GM21723 (cell line): ENCODE data around the gene NKX2-4.
"Not testable (repeated sequence)": the region's sequence is repeated elsewhere in the genome, so short reads cannot be mapped to it uniquely, and the experiment has no call there.

Experiments
- ATAC-seq: cut with Tn5 transposase; IDR thresholded peaks from one replicate; pipeline ENCODE4 v1.9.1; 2021; ENCODE audit warnings: mild to moderate bottlenecking, moderate library complexity; ENCODE audit not compliant: unreplicated experiment

NKX2-4 gene

DNA sequence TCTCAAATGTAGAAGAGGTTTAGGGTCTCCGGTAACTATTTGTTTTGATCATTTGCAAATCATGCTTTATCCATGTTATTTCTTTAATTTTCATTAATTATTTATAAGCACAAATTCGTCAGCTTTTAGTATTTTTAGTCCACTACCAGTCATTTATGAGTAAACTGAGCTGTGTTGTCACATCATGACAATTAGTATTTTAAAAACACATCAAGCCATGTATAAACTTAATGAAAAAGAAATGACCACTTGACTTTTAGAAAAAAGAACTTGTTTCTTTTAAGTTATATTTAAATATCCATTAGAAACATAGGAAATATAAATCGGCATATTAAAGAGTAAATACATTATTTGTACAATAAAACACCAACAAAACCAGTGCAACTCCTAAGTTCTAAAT lies 2.8 kb downstream of the NKX2-4 start:
- ATAC-seq, result no peak

DNA sequence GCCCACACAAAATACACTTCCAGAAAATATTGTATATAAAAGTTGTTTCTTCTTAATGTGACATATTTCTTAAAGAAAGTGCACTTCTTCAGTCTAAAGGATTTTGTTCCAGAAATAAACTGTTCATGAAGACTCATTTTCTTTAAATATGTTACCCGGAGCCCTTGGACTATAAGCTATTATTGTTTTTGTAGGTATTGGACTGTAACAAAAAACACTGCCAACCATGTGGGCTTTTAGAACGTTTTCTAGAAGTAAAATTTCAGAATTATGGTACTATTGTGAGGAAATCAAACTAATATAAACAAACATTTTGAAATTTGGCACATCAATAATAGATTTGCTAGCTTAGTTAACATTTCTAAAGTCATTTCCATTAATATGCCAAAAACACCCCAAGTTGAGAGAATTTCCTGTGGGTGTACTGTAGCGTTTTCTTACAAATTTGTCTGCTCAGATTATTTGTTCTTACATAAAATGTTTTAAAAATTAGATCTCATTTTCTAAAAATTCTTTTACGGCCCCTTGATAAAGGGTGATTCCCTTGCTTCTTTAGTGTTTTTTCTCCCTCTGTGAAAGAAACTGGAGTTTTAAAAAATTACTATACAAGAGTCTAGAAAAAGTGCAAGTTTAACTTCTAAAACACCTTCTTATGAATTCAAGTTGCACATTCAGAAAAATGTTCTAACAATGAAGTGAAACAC lies 3.4 kb downstream of the NKX2-4 start:
- ATAC-seq, result no peak

DNA sequence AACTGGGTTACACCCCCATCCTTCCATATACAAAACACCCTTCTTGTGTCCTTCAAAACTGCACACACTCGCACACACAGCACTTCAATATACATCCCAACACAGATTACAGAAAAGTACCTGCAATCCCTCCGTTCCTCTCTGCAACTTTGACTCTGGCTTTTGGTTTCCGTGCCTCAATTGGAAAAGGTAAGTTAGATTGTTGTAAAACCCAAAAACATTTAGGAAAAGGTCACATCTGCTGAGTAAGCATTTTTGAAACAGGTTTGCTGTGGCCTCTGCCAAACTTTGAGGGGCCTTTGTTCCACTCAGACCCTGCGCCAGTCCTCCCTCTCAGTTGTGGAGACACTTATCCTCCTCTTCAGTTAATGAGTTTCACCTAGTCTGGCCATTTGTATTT lies 4.2 kb downstream of the NKX2-4 start:
- ATAC-seq, result no peak

DNA sequence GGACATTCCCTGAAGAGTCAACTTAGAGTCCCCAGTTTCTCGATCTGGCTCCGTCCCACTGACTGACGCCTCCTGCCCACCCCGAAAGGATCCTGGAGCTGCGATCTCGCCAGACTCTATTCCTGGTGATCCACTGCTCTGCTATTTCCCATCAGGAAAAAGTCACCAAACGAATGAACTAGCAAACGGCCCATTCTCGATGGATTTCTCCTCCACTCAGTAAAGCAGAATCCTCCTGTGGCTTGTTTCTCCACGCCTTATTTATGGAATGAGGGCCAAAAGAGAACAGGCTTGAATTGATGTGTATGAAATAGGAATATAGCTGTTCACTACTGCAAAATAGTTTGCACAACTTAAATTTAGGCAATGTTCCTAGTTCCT lies 5.4 kb downstream of the NKX2-4 start:
- no peak for ATAC-seq

DNA sequence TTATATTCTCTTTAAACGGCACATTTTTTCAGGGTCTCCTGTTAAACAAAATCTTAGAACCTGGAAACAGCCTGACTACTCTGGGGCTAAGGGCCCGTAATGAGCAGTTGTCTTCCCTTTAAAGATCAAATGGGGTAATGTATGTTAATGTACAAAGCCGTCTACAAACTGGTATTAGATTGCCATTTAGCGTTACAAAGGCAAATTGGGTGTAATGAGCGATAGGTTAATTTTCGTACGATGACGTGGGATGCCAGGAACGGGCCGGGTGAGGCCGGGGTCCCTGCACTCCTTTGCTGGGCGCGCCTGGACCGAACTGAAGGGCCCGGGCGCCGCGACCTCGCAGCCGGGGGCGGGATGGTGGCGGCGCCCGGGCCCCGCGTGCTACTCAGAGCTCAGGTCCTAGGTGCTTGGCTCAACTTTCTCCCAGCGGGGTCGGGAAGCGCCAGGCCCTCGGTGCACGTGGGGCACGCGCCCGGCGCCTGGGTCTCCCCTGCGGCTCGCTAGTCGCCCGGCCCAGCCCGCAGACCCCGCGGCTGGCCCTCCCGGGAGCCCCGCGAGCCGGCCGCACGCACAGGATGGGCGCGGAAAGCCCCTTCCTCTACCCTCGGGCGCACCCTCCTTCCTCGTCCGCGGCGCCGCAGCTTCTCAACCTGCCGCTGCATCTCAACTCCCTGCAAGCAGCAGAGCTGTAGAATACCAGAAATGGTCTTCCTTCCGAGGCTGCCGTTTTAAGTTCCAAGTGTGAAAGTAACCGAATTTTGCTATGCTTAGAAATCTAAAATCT lies 5.9 kb downstream of the NKX2-4 start:
- ATAC-seq, result no peak

DNA sequence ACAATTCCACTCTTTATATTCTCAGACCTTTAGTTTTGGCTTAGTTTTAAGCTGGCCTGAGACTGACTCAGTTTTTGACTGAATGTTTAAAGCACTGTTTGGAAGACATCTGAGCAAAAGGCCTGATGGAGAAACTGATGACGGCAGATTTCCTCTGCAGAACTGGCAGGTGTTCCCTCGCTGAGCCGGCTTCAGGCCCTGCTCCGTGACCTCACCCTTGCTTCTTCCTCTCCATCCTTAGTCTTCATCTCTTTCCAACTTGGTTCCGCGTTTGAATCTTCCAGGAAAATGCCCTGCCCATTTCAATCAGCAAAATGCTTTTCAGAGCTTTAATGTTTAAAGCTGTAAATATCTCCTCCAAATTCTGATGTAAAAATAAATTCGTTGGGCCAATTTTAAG lies 6.6 kb downstream of the NKX2-4 start:
- no peak for ATAC-seq

DNA sequence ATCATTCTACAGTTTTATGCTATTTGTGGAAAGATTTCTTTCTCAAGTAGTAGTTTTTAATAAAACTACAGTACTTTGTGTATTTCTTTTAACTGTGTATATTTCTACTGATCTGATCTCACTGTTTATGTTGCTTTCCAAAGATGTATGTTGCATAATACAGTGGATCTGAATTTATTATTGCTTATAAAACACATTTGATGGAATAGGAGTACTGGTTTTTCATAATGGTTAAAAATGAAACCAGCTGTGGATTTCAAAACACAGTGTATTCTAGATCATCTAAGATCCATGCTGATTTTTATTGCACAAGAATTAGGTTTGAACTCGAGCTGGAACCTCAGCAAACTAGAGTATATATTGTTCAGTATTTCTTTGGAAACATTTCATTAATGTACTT lies 8.0 kb downstream of the NKX2-4 start:
- ATAC-seq, result no peak

DNA sequence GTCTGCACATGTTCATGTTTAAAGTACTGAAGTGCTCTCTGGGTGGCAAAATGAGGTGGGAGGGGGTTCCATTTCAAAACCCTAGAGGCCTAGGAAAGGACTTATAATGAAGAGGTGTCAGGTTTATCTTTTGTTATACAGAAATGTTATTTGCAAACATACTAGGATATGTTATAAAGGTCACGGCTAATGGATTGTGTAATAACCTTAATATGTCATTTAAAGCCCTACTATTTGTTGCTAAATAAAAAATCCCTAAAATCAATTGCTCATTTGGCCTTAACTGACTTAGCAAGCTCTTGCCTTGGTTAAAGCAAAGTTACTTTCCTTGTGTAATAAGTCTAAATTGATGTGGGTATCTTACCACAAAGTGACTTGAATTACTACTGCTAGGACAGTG lies 8.8 kb downstream of the NKX2-4 start:
- ATAC-seq, result no peak

DNA sequence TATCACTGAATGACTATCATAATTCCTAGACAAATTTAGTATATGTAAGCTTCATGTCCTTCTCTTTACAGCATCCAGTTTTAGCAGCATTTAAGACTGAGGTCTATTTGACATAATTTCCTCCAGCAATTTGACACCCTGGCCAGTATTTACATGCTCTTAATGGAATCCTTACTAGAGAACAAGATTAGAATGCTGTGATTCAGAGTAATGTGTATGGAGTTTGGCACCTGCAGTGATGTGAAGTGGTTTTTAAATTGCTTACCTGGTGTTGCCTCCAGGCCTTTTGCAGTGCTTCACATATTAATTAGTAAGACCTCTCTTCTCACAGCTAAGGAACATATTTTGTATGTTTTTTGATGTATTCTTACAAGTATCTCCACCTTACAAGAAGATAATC lies 9.8 kb downstream of the NKX2-4 start:
- no peak for ATAC-seq

DNA sequence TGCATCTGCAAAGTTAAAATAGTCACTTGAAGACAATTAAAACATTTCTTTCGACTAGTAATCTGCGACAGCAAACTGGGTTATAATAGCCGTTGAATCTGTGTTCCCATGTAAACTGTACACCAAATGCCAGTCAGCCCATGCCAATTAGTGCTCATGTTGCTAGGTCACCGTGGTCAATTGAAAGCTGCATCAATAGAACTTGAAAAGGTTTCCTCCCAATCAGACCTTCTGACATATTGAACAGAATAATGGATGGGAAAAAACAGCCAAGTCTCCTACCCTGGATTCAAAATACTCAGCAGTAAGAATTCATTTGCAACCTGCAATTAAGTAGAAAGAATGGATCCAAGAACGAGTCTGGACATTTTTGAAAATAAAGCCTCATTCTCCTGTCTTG lies 11.2 kb downstream of the NKX2-4 start:
- ATAC-seq, result no peak

DNA sequence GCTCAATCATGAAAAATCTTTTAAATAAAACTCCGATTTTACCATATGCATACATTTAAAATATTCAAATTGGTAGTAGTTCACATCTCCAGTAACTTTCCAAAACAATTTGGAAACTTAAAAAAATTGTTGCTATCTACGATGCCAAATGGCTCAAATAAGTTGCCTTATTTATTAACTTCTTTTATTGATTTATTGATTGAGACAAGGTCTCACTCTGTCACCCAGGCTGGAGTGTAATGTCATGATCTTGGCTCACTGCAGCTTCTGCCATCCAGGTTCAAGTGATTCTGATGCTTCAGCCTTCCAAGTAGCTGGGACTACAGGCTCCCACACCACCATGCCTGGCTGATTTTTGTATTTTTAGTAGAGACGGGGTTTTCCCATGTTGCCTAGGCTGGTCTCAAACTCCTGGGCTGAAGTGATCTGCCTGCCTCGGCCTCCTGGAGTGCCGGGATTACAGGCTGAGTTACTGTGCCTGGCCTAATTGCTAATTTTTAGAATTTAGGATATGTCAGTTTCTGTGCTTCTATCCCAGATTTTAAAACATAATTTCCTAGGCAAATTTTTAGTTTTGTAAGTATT lies 12.9 kb downstream of the NKX2-4 start:
- ATAC-seq, result no peak

DNA sequence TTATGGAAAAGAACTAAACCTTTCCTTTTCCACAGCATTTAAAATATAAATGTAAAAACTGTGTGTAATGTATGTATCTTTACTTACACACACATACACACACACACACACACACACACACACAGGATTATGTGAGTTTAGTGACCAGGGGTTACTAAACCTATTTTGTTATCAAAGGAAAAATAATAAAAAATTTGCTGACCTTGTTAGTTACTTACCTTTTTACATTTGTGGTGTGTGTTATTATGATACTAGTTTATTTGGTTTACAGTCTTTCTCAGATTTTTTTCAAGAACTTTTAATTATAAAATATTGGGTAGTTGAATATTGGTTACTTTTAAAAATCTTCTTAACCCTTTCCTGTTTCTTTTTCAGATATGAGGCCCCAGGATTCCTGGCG lies 15.7 kb downstream of the NKX2-4 start:
- ATAC-seq, result no peak

DNA sequence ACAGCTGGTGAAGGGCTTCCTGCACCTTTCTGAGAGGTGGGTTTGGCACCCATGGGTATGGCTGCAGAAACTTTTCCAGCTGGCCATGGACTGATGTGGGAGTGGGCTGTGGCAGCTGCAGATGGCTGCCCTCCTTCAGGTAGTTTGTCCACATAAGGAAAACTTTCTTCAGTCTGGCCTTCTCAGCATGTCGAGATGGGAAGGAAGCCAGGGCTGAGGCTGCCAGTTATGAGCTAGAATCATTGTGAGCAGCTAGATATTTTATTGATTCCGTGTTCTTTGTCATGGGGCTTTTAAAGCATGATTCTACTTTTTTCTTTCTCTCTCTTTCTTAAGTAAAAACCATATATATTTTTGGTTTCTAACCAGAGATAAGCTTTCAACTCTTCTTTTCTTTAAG lies 16.6 kb downstream of the NKX2-4 start:
- ATAC-seq, result no peak

DNA sequence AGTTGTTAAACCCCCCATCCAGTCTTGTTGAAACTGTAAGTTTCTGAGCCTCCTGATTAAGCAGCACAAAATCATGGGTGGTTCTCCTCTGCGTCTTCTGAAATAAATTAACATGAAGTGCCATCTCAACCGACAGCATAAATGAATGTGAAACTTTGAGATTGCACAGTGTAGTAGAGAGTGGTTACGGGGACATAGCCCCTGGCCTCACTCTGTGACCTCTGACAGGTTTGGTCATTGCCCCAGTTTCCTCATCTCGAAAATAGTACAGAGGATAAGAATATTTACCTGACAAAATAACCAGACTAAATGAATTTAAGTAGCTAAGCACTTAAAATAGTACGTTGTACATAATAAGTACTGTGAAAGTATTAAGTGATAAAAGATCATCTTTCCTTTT lies 19.1 kb downstream of the NKX2-4 start:
- ATAC-seq, result no peak

DNA sequence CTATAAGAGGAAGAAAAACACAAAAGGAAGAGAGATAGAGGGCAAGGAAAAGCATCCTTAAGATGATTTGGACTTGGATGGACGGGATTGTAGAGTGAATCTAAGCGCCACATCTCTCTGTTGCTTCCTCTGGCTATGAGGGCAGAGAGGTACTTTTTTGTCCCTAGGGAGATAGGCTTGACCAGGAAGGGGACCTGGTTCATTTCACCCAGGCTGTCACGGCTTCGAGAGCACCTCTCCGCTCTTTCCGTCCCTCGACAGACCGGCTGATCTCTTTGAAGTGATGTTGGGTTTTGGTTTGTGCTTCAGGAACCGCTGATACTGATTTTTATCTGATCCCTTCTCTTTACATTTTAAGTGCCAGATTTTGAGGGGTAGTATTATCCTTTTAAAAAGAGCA lies 19.6 kb downstream of the NKX2-4 start:
- ATAC-seq, result no peak

DNA sequence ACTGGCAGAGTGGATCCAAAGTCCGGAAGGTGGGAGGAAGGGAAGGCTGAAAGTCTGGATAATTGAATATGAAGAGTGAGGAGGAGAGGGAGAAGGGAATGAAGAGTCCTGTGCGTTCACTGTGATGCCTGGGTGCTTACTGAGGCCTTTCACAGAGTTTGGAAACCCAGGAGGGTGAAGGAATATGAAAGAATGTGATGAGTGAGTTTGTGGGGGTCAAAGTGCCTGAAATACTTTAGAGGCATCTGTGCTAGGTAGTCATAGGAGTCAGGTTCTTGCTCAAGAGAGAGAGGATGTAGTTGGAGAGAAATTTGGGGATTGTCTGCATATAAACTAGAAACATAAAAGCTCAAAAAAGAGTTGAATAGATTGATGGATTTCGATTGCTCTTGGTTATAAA lies 20.7 kb downstream of the NKX2-4 start:
- no peak for ATAC-seq

DNA sequence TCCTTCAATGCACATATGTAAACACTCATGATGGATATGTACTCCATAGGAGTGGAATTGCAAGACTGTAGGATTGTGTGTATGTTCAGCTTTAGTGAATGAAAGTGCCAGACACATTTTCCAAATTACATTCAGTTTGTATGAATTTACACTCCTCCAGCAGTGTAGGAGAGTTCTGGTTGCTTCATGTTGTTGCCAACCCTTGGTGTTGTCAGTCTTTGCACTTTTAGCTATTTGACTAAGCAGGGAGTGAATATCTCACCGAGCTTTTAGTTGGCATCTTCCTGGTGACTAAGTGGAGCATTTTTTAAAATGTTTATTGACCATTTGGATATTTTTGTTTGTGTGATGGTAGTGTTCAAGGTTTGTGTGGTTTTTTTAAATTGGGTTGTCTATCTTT lies 23.9 kb downstream of the NKX2-4 start:
- no peak for ATAC-seq

DNA sequence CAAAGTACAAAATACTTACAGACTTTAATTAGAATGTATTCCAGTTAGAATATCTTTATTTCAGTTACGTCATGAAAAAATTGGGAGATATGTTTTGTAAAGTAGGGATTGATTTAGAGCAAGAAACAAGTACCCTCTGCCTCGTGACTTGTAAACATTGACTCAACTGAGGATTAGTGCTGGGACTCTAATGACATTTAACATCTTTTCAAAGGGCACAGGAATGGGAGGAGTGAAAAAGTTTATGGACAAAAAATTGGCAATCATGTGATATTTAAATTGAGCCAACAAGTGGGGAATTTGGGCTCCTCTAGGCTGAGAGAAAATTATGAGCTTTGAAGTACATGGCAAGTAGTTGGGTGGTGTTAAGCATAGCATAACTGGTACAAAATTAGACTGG lies 25.3 kb downstream of the NKX2-4 start:
- ATAC-seq, result no peak

DNA sequence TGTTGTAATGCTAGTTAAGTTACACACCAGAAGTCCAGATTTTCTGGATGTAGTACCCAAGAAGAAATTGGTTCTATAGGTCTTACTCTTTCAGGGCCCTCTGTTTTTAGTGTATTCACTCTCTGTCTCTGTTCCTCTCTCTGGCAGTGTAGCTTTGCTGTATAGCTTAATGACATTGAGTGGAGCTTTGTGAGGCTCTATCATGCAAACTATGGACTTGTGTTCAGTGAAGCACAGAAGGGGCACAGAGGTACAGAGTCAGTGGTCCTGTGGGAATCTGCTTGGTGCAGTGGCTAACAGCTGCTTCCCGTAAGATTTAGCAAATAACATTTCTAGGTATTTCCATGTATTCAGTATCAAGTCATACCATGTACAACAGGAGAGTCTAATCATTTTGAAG lies 26.1 kb downstream of the NKX2-4 start:
- ATAC-seq, result no peak

DNA sequence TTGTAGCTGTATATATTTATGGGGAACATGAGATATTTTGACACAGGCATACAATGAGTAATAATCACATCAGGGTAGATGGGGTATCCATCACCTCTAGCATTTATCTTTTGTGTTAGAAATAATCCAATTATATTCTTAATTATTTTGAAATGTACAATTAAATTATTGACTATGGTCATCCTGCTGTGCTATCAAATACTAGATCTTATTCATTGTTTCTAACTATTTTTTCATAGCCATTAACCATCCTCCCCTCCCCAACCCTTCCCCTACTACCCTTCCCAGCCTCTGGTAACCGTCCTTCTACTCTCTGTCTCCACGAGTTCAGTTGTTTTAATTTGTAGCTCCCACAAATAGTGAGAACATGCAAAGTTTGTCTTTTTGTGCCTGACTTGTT lies 28.5 kb downstream of the NKX2-4 start:
- no peak for ATAC-seq

DNA sequence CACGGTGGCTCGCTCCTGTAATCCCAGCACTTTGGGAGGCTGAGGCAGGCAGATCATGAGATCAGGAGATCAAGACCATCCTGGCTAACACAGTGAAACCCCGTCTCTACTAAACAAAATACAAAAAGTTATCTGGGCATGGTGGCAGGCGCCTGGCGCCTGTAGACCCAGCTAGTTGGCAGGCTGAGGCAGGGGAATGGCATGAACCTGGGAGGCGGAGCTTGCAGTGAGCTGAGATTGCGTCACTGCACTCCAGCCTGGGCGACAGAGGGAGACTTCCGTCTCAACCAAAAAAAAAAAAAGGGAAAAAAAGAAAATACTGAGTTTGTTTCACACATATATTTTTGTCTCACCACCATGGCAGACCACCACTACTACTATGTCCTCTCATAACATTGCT lies 31.1 kb downstream of the NKX2-4 start:
- ATAC-seq, result not testable (repeated sequence)

DNA sequence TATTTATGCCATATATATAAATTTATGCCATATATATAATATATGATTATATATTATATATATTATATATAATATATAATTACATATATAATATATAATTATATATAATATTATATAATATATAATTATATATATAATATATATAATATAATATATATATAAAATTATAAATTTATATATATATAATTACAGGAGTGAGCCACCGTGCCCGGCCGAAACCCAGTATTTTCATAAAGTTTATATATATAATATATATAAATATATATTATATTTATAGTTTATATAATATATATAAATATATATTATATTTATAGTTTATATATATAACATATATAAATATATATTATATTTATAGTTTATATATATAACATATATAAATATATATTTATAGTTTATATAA lies 31.6 kb downstream of the NKX2-4 start:
- ATAC-seq, result no peak
